MM.1S (cell line): Measurements from ENCODE around the gene NIFK.

ENCODE experiments used
- DNase-seq: peaks from one replicate; pipeline ENCODE4 v3.0.0-alpha.2; 2015
- H2AFZ ChIP-seq: fragments of 300-600 bp; sonication (generic); 2 replicates; pipeline ENCODE4 v1.6.0; 2016; ENCODE audit warnings: antibody characterized with exemption, low read length
- H3F3A ChIP-seq: fragments of 300-600 bp; sonication (generic); 2 replicates; pipeline ENCODE4 v1.6.1; 2016; ENCODE audit warnings: mild to moderate bottlenecking, antibody characterized with exemption, low read length, moderate library complexity, mixed read lengths; ENCODE audit not compliant: insufficient read depth
- H3K27ac ChIP-seq: fragments of 300-600 bp; sonication (generic); 2 replicates; pipeline ENCODE4 v1.5.1; 2016; ENCODE audit warnings: mild to moderate bottlenecking, low read length
- H3K27me3 ChIP-seq: fragments of 300-600 bp; sonication (generic); replicated peaks from 2 replicates; pipeline ENCODE4 v1.6.0; 2016; ENCODE audit warnings: low read length; ENCODE audit not compliant: insufficient read depth
- H3K36me3 ChIP-seq: fragments of 300-600 bp; sonication (generic); replicated peaks from 2 replicates; pipeline ENCODE4 v1.6.1; 2016; ENCODE audit warnings: mild to moderate bottlenecking, low read length, mixed read lengths; ENCODE audit not compliant: insufficient read depth
- H3K4me1 ChIP-seq: fragments of 300-600 bp; sonication (generic); 2 replicates; pipeline ENCODE4 v1.6.1; 2016; ENCODE audit warnings: low read length, mixed read lengths
- H3K4me2 ChIP-seq: fragments of 300-600 bp; sonication (generic); 2 replicates; pipeline ENCODE4 v1.6.0; 2016; ENCODE audit warnings: low read depth, low read length
- H3K4me3 ChIP-seq: fragments of 300-600 bp; sonication (generic); 2 replicates; pipeline ENCODE4 v1.5.1; 2016; ENCODE audit warnings: low read length, mixed read lengths
- H3K79me2 ChIP-seq: fragments of 300-600 bp; sonication (generic); 2 replicates; pipeline ENCODE4 v1.6.1; 2016; ENCODE audit warnings: mixed run types, low read length, mixed read lengths
- H3K9ac ChIP-seq: fragments of 300-600 bp; sonication (generic); 2 replicates; pipeline ENCODE4 v1.6.1; 2016; ENCODE audit warnings: low read length, mixed read lengths
- H3K9me2 ChIP-seq: fragments of 300-600 bp; sonication (generic); replicated peaks from 2 replicates; pipeline ENCODE4 v1.6.1; 2016; ENCODE audit warnings: mild to moderate bottlenecking, low read length, mixed read lengths; ENCODE audit not compliant: insufficient read depth
- H3K9me3 ChIP-seq: fragments of 300-600 bp; sonication (generic); replicated peaks from 2 replicates; pipeline ENCODE4 v1.6.1; 2016; ENCODE audit warnings: mild to moderate bottlenecking, low read length, mixed read lengths; ENCODE audit not compliant: insufficient read depth
- H4K20me1 ChIP-seq: fragments of 300-600 bp; sonication (generic); 2 replicates; pipeline ENCODE4 v1.6.1; 2016; ENCODE audit warnings: mild to moderate bottlenecking, low read length, moderate library complexity, mixed read lengths; ENCODE audit not compliant: insufficient read depth
- CTCF ChIP-seq: fragments of 300-600 bp; sonication (generic); IDR thresholded peaks from 2 replicates; pipeline ENCODE4 v1.5.1; 2016; ENCODE audit warnings: antibody characterized with exemption, low read length, mixed read lengths
- EZH2 ChIP-seq: fragments of 300-600 bp; sonication (generic); optimal IDR thresholded peaks from 2 replicates; pipeline ENCODE3; 2017; ENCODE audit warnings: low read depth, mild to moderate bottlenecking, antibody characterized with exemption, low read length, mixed read lengths
- EZH2phosphoT487 ChIP-seq: fragments of 300-600 bp; sonication (generic); IDR thresholded peaks from 2 replicates; pipeline ENCODE4 v1.6.1; 2018; ENCODE audit warnings: antibody characterized with exemption, low read length

The NIFK gene

GRCh38 chr2:121774235-121774634, 37.6 kb upstream of the NIFK start:
- no peaks in the 10 kb centered on the region for H3K9me3 ChIP-seq

GRCh38 chr2:121771976-121772742, 35.5 kb upstream of the NIFK start:
- Histone ChIP-seq H4K20me1 (no peaks in the 10 kb centered on the region), H3K9ac (no peak overlapping the region), H3K4me1 (no peaks in the 10 kb centered on the region), H3K79me2 (no peaks in the 10 kb centered on the region), H3K4me3 (no peak overlapping the region), H3K9me3 (no peaks in the 10 kb centered on the region), H3K9me2 (no peaks in the 10 kb centered on the region), H3K27ac (no peak overlapping the region), H2AFZ (no peak overlapping the region), H3K36me3 (no peaks in the 10 kb centered on the region), H3F3A (no peaks in the 10 kb centered on the region), H3K4me2 (no peak overlapping the region), H3K27me3 (no peaks in the 10 kb centered on the region)
- DNase-seq = no peak
- TF ChIP-seq CTCF (no peak), EZH2phosphoT487 (no peak), EZH2 (no peak)

More at GRCh38 chr2:121774235-121774634, 37.6 kb upstream of the NIFK start:
- Histone ChIP-seq H3K4me1 (no peaks in the 10 kb centered on the region), H3K4me3 (no peak overlapping the region), H3K9me2 (no peaks in the 10 kb centered on the region), H3K79me2 (no peaks in the 10 kb centered on the region), H3K4me2 (no peak overlapping the region), H2AFZ (no peak overlapping the region), H3F3A (no peaks in the 10 kb centered on the region), H3K27ac (no peak overlapping the region), H3K36me3 (no peaks in the 10 kb centered on the region), H3K27me3 (no peaks in the 10 kb centered on the region), H3K9ac (no peak overlapping the region), H4K20me1 (no peaks in the 10 kb centered on the region)
- no peak for DNase-seq
- TF ChIP-seq CTCF (no peak), EZH2phosphoT487 (no peak), EZH2 (no peak)

GRCh38 chr2:121768143-121768755, 31.6 kb upstream of the NIFK start:
- H3F3A ChIP-seq = no peaks in the 10 kb centered on the region

More at GRCh38 chr2:121768143-121768755, 31.6 kb upstream of the NIFK start:
- TF ChIP-seq CTCF = no peak
- no peak for TF ChIP-seq EZH2
- TF ChIP-seq EZH2phosphoT487 = no peak
- Histone ChIP-seq H3K9ac (no peak overlapping the region), H3K27me3 (no peaks in the 10 kb centered on the region), H3K9me2 (no peaks in the 10 kb centered on the region), H4K20me1 (no peaks in the 10 kb centered on the region), H3K4me1 (no peaks in the 10 kb centered on the region), H3K27ac (no peak overlapping the region), H3K4me3 (no peak overlapping the region), H3K36me3 (peaks cover 11% of the 10 kb centered on the region; the same call in 1 of the 2 replicates), H3K9me3 (no peaks in the 10 kb centered on the region), H3K4me2 (no peak overlapping the region), H3K79me2 (no peaks in the 10 kb centered on the region), H2AFZ (no peak overlapping the region)
- no peak for DNase-seq
